IPS DF 6.9 (cell line): Measurements from ENCODE around the gene GPT2.

Experiments used
- DNase-seq: peaks from one replicate; pipeline ENCODE4 v3.0.0-alpha.2; 2013; ENCODE audit warnings: low read depth, low spot score
- H3K27ac ChIP-seq: one replicate; pipeline ENCODE4 v1.5.1; 2013; ENCODE audit warnings: low read length, control low read depth
- H3K27me3 ChIP-seq: 2 replicates; pipeline ENCODE4 v1.6.1; 2013; ENCODE audit warnings: mild to moderate bottlenecking, low read length; ENCODE audit not compliant: control insufficient read depth, insufficient read depth
- H3K36me3 ChIP-seq: 2 replicates; pipeline ENCODE4 v1.6.1; 2013; ENCODE audit warnings: low read length; ENCODE audit not compliant: control insufficient read depth, insufficient read depth
- H3K4me1 ChIP-seq: 2 replicates; pipeline ENCODE4 v1.6.1; 2013; ENCODE audit warnings: low read length; ENCODE audit not compliant: control insufficient read depth, insufficient read depth
- H3K4me3 ChIP-seq: 2 replicates; pipeline ENCODE4 v1.5.1; 2013; ENCODE audit warnings: mild to moderate bottlenecking, low read length
- H3K9me3 ChIP-seq: 2 replicates; pipeline ENCODE4 v1.6.1; 2013; ENCODE audit warnings: low read length, inconsistent platforms; ENCODE audit not compliant: control insufficient read depth, insufficient read depth
- WGBS: extraction: QIAGEN DNeasy Blood & Tissue Kit; methylation state at CpG from one replicate; pipeline ENCODE4 v1.1.7; 2013; ENCODE audit warnings: mixed read lengths, missing lambda C conversion rate; ENCODE audit not compliant: insufficient read length, insufficient coverage; 5-methylcytosine and 5-hydroxymethylcytosine counted together

The GPT2 gene

DNA sequence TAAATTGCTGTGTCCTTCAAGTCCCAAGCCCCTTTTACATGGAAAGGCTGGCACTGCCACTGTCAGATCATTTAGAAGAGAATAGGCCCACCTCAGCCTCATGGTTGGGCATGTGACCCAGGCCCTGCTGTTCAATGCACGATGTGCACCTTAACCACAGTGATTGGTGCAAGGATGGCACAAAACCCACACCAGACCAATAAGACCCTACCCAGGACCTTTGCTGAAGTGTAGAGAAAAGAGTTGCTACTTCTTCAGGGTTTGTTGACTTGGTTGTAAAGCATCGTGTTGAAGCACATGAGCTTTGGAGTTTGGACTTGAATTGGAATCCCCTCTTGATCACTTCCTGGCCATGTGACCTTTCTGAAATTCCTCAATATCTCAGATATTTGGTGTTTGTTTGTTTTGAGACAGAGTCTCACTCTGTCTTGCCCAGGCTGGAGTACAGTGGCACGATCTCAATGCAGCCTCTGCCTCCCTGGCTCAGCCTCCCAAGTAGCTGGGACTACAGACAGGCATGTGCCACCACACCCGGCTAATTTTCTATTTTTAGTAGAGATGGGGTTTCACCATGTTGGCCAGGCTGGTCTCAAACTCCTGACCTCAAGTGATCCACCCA lies 64.5 kb downstream of the GPT2 start:
- H3K27me3 ChIP-seq, result no peaks in the 10 kb centered on the region

GRCh38 chr16:46949241-46949892 lies 65.2 kb downstream of the GPT2 start:
- Histone ChIP-seq H3K27ac (no peak overlapping the region), H3K4me3 (no peak overlapping the region), H3K9me3 (no peaks in the 10 kb centered on the region), H3K27me3 (no peaks in the 10 kb centered on the region), H3K36me3 (no peaks in the 10 kb centered on the region), H3K4me1 (no peaks in the 10 kb centered on the region)
- DNase-seq, result no peak
- no CpG with 5 or more reads among the region's 7 CpGs for WGBS

More for the DNA sequence above, 64.5 kb downstream of the GPT2 start:
- DNase-seq, result no peak
- Histone ChIP-seq H3K4me1 (no peaks in the 10 kb centered on the region), H3K4me3 (no peak overlapping the region), H3K36me3 (no peaks in the 10 kb centered on the region), H3K9me3 (no peaks in the 10 kb centered on the region), H3K27ac (no peak overlapping the region)
- no CpG with 5 or more reads among the region's 4 CpGs for WGBS

GRCh38 chr16:46950009-46950408 lies 65.8 kb downstream of the GPT2 start:
- no CpG with 5 or more reads among the region's 1 CpG for WGBS
- no peaks in the 10 kb centered on the region for H3K36me3 ChIP-seq
- H3K4me3 ChIP-seq, result no peak overlapping the region
- H3K27ac ChIP-seq, result no peak overlapping the region
- no peaks in the 10 kb centered on the region for H3K4me1 ChIP-seq
- no peaks in the 10 kb centered on the region for H3K27me3 ChIP-seq
- DNase-seq, result no peak
- H3K9me3 ChIP-seq, result no peaks in the 10 kb centered on the region

DNA sequence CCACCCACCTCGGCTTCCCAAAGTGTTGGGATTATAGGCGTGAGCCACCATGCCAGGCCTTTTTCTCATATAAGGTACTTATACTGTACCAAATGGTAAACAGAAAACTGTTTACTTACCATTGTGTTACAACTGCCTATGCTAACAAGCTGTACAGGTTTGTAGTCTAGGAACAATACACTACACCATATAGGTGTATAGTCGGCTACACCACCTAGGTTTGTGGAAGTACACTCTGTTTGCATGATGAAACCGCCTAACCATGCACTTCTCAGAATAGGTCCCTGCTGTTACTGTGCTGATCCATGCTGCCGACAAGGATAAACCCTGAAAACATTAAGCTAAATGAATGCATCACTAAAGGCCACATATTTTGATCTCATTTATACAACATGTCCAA lies 70.4 kb downstream of the GPT2 start:
- WGBS, result no CpG with 5 or more reads among the region's 5 CpGs
- Histone ChIP-seq H3K9me3 (no peaks in the 10 kb centered on the region), H3K4me1 (no peaks in the 10 kb centered on the region), H3K4me3 (no peak overlapping the region), H3K36me3 (peaks cover 15% of the 10 kb centered on the region; the same call in 1 of the 2 replicates), H3K27me3 (no peaks in the 10 kb centered on the region), H3K27ac (no peak overlapping the region)
- DNase-seq, result no peak

DNA sequence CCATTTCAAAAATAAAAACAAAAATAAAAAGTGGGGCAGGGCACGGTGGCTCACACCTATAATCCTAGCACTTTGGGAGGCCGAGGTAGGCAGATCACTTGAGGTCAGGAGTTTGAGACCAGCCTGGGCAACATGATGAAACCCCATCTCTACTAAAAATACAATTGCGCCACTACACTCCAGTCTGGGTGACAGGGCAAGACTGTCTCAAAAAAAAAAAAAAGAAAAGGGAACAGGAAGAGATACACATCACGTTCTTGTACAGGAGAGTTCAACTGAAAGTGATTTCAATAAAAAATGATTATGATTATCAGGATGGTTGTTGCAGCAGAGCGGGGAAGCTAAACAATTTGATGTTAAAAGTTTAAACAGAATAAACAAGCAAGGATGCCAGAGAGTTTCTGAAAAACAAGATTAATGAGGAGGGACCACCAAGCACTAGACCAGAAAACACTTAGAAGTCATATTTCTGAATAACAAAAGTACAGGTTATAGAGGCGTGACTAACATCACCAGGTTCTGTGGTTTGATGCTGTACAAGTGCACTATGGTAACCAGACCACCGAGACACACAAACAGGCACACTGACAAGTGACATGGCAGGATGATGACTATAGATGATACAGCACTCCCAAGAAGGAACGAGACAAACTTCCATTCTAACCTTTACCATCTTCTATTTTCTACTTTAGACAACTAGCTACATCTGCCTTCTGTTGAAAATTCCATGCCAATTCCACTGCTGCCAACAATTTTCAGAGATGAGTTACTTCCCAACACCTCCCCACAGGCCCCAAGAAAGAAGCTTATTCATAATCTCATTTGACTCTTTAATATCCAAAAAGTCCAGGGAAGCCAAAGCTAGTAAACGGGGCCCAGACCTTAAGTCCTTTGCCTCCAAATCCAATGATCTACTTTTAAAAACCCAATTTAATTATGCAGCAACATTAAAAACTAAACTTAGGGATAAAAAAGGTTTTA lies 77.5 kb downstream of the GPT2 start:
- no peaks in the 10 kb centered on the region for H3K4me1 ChIP-seq
- peaks cover 27% of the 10 kb centered on the region for H3K36me3 ChIP-seq
- no CpG with 5 or more reads among the region's 9 CpGs for WGBS
- no peaks in the 10 kb centered on the region for H3K9me3 ChIP-seq
- no peak for DNase-seq
- H3K27ac ChIP-seq, result no peak overlapping the region
- H3K27me3 ChIP-seq, result no peaks in the 10 kb centered on the region
- no peak overlapping the region for H3K4me3 ChIP-seq

- no peaks in the 10 kb centered on the region for H3K9me3 ChIP-seq
- H3K27me3 ChIP-seq, result no peaks in the 10 kb centered on the region
- no peak overlapping the region for H3K4me3 ChIP-seq
- no peak overlapping the region for H3K27ac ChIP-seq
- H3K36me3 ChIP-seq, result peaks cover 26% of the 10 kb centered on the region
- WGBS, result no CpG with 5 or more reads among the region's 3 CpGs
- no peak for DNase-seq
- H3K4me1 ChIP-seq, result no peaks in the 10 kb centered on the region
Measured at GRCh38 chr16:46962629-46963028, 78.5 kb downstream of the GPT2 start.

DNA sequence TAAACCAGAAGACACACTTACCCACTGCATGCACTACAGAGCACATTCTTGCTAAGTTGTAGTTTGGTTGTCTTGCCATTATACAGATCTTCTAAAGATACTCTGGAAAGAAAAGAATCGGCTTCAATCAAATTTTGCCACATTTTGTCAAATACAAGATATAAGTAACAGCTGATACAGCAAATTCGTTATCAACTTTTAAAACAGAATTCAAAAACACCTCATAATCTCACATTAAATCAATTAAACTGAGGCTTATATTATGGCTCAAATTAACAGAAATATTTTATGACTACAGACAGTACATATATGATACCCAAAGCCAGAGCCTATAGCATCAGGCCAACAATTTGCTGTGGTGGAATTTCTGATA lies 83.9 kb downstream of the GPT2 start:
- Histone ChIP-seq H3K4me3 (no peak overlapping the region), H3K27ac (no peak overlapping the region), H3K4me1 (no peaks in the 10 kb centered on the region), H3K36me3 (peaks cover 23% of the 10 kb centered on the region), H3K27me3 (no peaks in the 10 kb centered on the region), H3K9me3 (no peaks in the 10 kb centered on the region)
- 100% methylated on average over 1 of the region's 2 CpGs for WGBS
- DNase-seq, result no peak

DNA sequence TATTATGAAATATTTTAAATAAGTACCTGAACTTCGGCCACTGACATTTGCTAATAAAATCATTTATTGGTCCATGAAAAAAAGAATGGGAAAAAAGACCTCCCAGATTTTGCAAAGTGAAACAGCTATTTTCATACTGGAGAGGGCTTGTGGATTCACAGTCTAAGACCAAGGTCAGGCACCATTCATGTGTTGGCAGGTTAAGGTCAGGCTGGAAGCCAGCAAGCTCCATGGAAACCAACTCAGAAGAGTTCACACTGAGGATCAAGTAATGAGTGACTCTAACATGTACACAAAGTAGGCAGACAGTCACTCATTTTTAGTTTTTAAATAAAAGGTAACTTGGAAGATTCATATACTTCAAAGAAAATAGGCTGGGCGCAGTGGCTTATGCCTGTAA lies 85.9 kb downstream of the GPT2 start:
- H3K4me1 ChIP-seq, result peaks cover 2% of the 10 kb centered on the region; the same call in 1 of the 2 replicates
- DNase-seq, result no peak
- no CpG with 5 or more reads among the region's 2 CpGs for WGBS
- no peaks in the 10 kb centered on the region for H3K9me3 ChIP-seq
- H3K27ac ChIP-seq, result no peak overlapping the region
- no peak overlapping the region for H3K4me3 ChIP-seq
- no peaks in the 10 kb centered on the region for H3K27me3 ChIP-seq
- H3K36me3 ChIP-seq, result peaks cover 14% of the 10 kb centered on the region

DNA sequence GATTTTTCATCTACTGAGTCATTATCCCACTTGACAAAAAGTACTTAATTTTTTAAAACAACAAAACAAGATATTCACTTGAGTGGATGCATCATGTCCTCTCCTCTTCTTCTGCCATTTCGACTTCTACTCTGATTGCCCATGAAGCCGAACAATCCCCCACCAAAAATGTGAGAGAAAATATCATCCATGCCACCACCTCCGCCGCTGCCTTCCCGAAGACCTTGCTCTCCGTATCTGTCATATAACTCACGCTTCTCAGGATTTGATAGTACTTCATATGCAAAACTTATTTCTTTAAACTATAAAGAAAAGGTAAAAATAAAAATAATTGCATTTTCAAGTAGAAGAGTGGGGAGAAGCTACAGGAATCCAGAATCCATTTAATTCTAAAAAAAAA lies 87.1 kb downstream of the GPT2 start:
- Histone ChIP-seq H3K4me1 (peaks cover 2% of the 10 kb centered on the region; the same call in 1 of the 2 replicates), H3K27ac (no peak overlapping the region), H3K9me3 (no peaks in the 10 kb centered on the region), H3K36me3 (peaks cover 9% of the 10 kb centered on the region; the same call in 1 of the 2 replicates), H3K4me3 (no peak overlapping the region), H3K27me3 (no peaks in the 10 kb centered on the region)
- DNase-seq, result no peak
- WGBS, result no CpG with 5 or more reads among the region's 7 CpGs

DNA sequence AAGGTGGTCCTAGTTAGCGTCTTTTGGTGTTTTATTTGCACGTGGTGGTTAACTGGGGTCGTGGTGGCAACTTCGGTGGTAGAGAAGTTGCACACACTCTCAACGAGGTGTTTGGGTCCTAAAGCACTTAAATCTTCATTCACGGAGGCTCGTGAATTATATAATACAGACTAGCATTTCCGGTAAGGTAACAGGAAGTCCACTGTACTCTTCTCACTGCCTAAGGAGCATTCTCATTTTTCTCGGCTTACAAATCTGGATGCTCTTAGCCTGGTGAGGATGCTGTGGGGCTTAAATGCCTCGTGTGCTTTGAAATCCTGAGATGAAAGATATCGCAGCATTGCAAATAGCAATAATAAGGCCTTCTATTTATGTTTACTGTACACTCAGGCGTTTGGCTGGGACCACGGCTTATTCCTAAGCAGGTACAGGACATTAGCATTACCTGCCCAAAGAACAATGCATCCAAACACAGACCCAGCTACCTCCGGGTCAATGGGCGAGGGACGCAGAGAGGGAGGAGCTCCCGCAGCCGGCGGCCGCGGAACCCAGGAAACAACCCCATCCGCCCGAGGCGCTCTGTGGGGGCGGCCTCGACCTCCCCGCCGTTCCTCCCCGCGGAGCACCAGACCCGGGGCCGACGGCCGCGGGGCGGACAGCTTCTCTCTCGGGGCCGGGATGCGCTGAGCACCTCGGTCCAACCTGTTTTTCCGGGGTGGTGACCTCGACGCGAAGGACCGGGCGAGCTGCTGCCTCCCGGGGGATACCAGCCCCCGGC lies 88.5 kb downstream of the GPT2 start:
- Histone ChIP-seq H3K4me1 (peaks cover 2% of the 10 kb centered on the region; the same call in 1 of the 2 replicates), H3K27ac (no peak overlapping the region), H3K9me3 (no peaks in the 10 kb centered on the region), H3K27me3 (no peaks in the 10 kb centered on the region), H3K4me3 (peak overlapping the region; percentile 89; the same call in 1 of the 2 replicates), H3K36me3 (peaks cover 6% of the 10 kb centered on the region; the same call in 1 of the 2 replicates)
- no peak for DNase-seq
- no CpG with 5 or more reads among the region's 48 CpGs for WGBS
